Neural progenitor cell (in vitro differentiated cells): ENCODE results near the gene GPR143. TPM values are rescaled to one million over a fixed set of nuclear protein-coding genes. Genes with fewer than 3 reads are reported as not detected.

ENCODE experiments used
- DNase-seq: peaks from one replicate; pipeline ENCODE4 v3.0.0-alpha.2; 2016; ENCODE audit warnings: low spot score
- H2AFZ ChIP-seq: fragments of 200-600 bp; sonication (generic); replicated peaks from 2 replicates; pipeline ENCODE4 v1.6.1; 2016; ENCODE audit warnings: antibody characterized with exemption
- H3F3A ChIP-seq: fragments of 200-600 bp; sonication (generic); 2 replicates; pipeline ENCODE4 v1.6.1; 2016; ENCODE audit warnings: antibody characterized with exemption, low read depth
- H3K27ac ChIP-seq: fragments of 200-600 bp; sonication (generic); 2 replicates; pipeline ENCODE4 v1.5.1; 2016; ENCODE audit warnings: mild to moderate bottlenecking
- H3K27me3 ChIP-seq: fragments of 200-600 bp; sonication (generic); 2 replicates; pipeline ENCODE4 v1.6.1; 2016; ENCODE audit warnings: mild to moderate bottlenecking, moderate library complexity
- H3K36me3 ChIP-seq: fragments of 200-600 bp; sonication (generic); 2 replicates; pipeline ENCODE4 v1.5.1; 2016
- H3K4me1 ChIP-seq: fragments of 200-600 bp; sonication (generic); 2 replicates; pipeline ENCODE4 v1.6.1; 2016; ENCODE audit warnings: mixed run types
- H3K4me2 ChIP-seq: fragments of 200-600 bp; sonication (generic); 2 replicates; pipeline ENCODE4 v1.6.1; 2016
- H3K4me3 ChIP-seq: fragments of 200-600 bp; sonication (generic); 2 replicates; pipeline ENCODE4 v1.5.1; 2016
- H3K79me2 ChIP-seq: fragments of 200-600 bp; sonication (generic); 2 replicates; pipeline ENCODE4 v1.6.1; 2016; ENCODE audit warnings: low read depth
- H3K9ac ChIP-seq: fragments of 200-600 bp; sonication (generic); 2 replicates; pipeline ENCODE4 v1.6.1; 2016
- H3K9me3 ChIP-seq: fragments of 200-600 bp; sonication (generic); 2 replicates; pipeline ENCODE4 v1.5.1; 2016; ENCODE audit warnings: low read depth
- H4K20me1 ChIP-seq: fragments of 200-600 bp; sonication (generic); 2 replicates; pipeline ENCODE4 v1.6.1; 2016; ENCODE audit warnings: low read depth
- H3K27ac Mint-ChIP-seq: 3 replicates; pipeline ENCODE4 v1.8.0; 2021; ENCODE audit warnings: mixed read lengths
- H3K27me3 Mint-ChIP-seq: 2 replicates; pipeline ENCODE4 v1.8.0; 2022; ENCODE audit warnings: low read depth, mild to moderate bottlenecking, inconsistent platforms, moderate library complexity, mixed read lengths; ENCODE audit not compliant: insufficient read depth
- H3K36me3 Mint-ChIP-seq: 3 replicates; pipeline ENCODE4 v1.8.0; 2021; ENCODE audit warnings: mixed read lengths
- H3K4me1 Mint-ChIP-seq: 3 replicates; pipeline ENCODE4 v1.8.0; 2021; ENCODE audit warnings: mixed read lengths
- H3K4me3 Mint-ChIP-seq: 3 replicates; pipeline ENCODE4 v1.8.0; 2021; ENCODE audit warnings: mild to moderate bottlenecking, moderate library complexity, mixed read lengths
- H3K9me3 Mint-ChIP-seq: 3 replicates; pipeline ENCODE4 v1.8.0; 2020; ENCODE audit warnings: mixed read lengths
- EZH2 ChIP-seq: fragments of 200-600 bp; sonication (generic); IDR thresholded peaks from 2 replicates; pipeline ENCODE4 v1.6.1; 2017; ENCODE audit warnings: antibody characterized with exemption, mild to moderate bottlenecking, moderate library complexity
- EZH2phosphoT487 ChIP-seq: fragments of 200-600 bp; sonication (generic); IDR thresholded peaks from 2 replicates; pipeline ENCODE4 v1.6.1; 2017; ENCODE audit warnings: antibody characterized with exemption
- total RNA-seq: library from RNA; depleted of rRNA; stranded (reverse); fragments of >200 nt; gene quantifications from 2 replicates; pipeline ENCODE4 v1.2.3, GENCODE V29; 2015; ENCODE audit warnings: low replicate concordance
- TF ChIP-seq, protein P1 (sequence below): fragments of 200-600 bp; sonication (generic); IDR thresholded peaks from 2 replicates; pipeline ENCODE4 v1.5.1; 2017; ENCODE audit warnings: antibody characterized with exemption, mild to moderate bottlenecking

GPR143 gene
- total RNA-seq, 1 donor from 2014 or later, result 10.6 TPM

GRCh38 chrX:9797384-9798360, 32.0 kb upstream of the GPR143 start:
- no peak overlapping the region for H3K27ac Mint-ChIP-seq
- DNase-seq, result no peak
- no peak overlapping the region for H3K27ac ChIP-seq
- H4K20me1 ChIP-seq, result peaks cover 5% of the 10 kb centered on the region
- no peak overlapping the region for H3K9ac ChIP-seq
- H3K36me3 ChIP-seq, result no peaks in the 10 kb centered on the region
- H3K4me3 ChIP-seq, result no peak overlapping the region
- H2AFZ ChIP-seq, result no peak overlapping the region
- H3K4me3 Mint-ChIP-seq, result no peak overlapping the region
- H3K27me3 Mint-ChIP-seq, result peaks cover 9% of the 10 kb centered on the region
- peak overlapping the region; percentile 12 for H3K4me2 ChIP-seq
- H3K27me3 ChIP-seq, result no peaks in the 10 kb centered on the region
- H3K9me3 Mint-ChIP-seq, result peaks cover 55% of the 10 kb centered on the region
- H3K9me3 ChIP-seq, result peaks cover 13% of the 10 kb centered on the region
- peaks cover 6% of the 10 kb centered on the region for H3K4me1 ChIP-seq
- TF ChIP-seq EZH2 (no peak), EZH2phosphoT487 (no peak)
- TF ChIP-seq, protein P1, sequence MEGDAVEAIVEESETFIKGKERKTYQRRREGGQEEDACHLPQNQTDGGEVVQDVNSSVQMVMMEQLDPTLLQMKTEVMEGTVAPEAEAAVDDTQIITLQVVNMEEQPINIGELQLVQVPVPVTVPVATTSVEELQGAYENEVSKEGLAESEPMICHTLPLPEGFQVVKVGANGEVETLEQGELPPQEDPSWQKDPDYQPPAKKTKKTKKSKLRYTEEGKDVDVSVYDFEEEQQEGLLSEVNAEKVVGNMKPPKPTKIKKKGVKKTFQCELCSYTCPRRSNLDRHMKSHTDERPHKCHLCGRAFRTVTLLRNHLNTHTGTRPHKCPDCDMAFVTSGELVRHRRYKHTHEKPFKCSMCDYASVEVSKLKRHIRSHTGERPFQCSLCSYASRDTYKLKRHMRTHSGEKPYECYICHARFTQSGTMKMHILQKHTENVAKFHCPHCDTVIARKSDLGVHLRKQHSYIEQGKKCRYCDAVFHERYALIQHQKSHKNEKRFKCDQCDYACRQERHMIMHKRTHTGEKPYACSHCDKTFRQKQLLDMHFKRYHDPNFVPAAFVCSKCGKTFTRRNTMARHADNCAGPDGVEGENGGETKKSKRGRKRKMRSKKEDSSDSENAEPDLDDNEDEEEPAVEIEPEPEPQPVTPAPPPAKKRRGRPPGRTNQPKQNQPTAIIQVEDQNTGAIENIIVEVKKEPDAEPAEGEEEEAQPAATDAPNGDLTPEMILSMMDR, result no peak
- peaks cover 96% of the 10 kb centered on the region for H3K79me2 ChIP-seq
- peaks cover 24% of the 10 kb centered on the region for H3K36me3 Mint-ChIP-seq
- no peaks in the 10 kb centered on the region for H3F3A ChIP-seq
- H3K4me1 Mint-ChIP-seq, result no peaks in the 10 kb centered on the region

GRCh38 chrX:9794495-9794894, 28.8 kb upstream of the GPR143 start:
- H3K36me3 ChIP-seq, result no peaks in the 10 kb centered on the region
- H3K4me1 Mint-ChIP-seq, result peaks cover 7% of the 10 kb centered on the region

DNA sequence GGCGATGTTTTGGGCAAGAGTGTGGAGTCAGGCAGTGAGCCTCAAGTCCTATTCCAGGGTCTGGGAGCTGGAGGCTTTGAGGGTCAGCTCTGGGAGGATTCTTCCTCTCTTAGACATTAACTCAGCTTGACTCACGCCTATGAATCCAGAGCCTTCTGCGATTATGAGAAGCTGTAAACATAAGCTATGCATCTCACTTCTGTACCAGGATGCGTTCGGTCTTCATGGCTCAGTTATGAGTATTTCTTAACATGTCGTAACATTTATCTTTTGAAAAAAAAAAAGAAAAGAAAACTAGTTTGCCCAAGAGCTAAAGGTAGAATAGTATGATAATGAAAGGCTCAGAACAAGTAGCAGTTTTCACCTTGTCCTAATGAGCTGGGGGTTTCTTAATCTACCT, 25.2 kb upstream of the GPR143 start:
- no peak overlapping the region for H2AFZ ChIP-seq
- H3K9ac ChIP-seq, result no peak overlapping the region
- Mint-ChIP-seq H3K27me3 (peaks cover 16% of the 10 kb centered on the region), H3K36me3 (peaks cover 10% of the 10 kb centered on the region), H3K9me3 (peaks cover 24% of the 10 kb centered on the region), H3K4me3 (no peak overlapping the region), H3K27ac (no peak overlapping the region), H3K4me1 (peaks cover 27% of the 10 kb centered on the region)
- no peak overlapping the region for H3K4me3 ChIP-seq
- no peak overlapping the region for H3K4me2 ChIP-seq
- no peak overlapping the region for H3K27ac ChIP-seq
- DNase-seq, result no peak
- H4K20me1 ChIP-seq, result peaks cover 12% of the 10 kb centered on the region
- H3K36me3 ChIP-seq, result no peaks in the 10 kb centered on the region
- no peaks in the 10 kb centered on the region for H3F3A ChIP-seq
- peaks cover 8% of the 10 kb centered on the region for H3K9me3 ChIP-seq
- H3K79me2 ChIP-seq, result peaks cover 89% of the 10 kb centered on the region
- H3K4me1 ChIP-seq, result peaks cover 19% of the 10 kb centered on the region
- TF ChIP-seq, protein P1, result no peak
- no peak for TF ChIP-seq EZH2
- no peak for TF ChIP-seq EZH2phosphoT487
- no peaks in the 10 kb centered on the region for H3K27me3 ChIP-seq

More at GRCh38 chrX:9794495-9794894, 28.8 kb upstream of the GPR143 start:
- peaks cover 5% of the 10 kb centered on the region for H4K20me1 ChIP-seq
- no peak overlapping the region for H2AFZ ChIP-seq
- no peak overlapping the region for H3K9ac ChIP-seq
- H3K9me3 ChIP-seq, result peaks cover 9% of the 10 kb centered on the region
- TF ChIP-seq EZH2 (no peak), EZH2phosphoT487 (no peak)
- TF ChIP-seq, protein P1, result no peak
- no peak overlapping the region for H3K27ac ChIP-seq
- H3K27me3 Mint-ChIP-seq, result peaks cover 14% of the 10 kb centered on the region
- no peak overlapping the region for H3K4me3 ChIP-seq
- H3K9me3 Mint-ChIP-seq, result peaks cover 45% of the 10 kb centered on the region
- peaks cover 16% of the 10 kb centered on the region for H3K4me1 ChIP-seq
- no peak for DNase-seq
- peaks cover 15% of the 10 kb centered on the region for H3K36me3 Mint-ChIP-seq
- H3K79me2 ChIP-seq, result peaks cover 95% of the 10 kb centered on the region
- no peak overlapping the region for H3K27ac Mint-ChIP-seq
- no peak overlapping the region for H3K4me3 Mint-ChIP-seq
- no peaks in the 10 kb centered on the region for H3F3A ChIP-seq
- no peaks in the 10 kb centered on the region for H3K27me3 ChIP-seq
- no peak overlapping the region for H3K4me2 ChIP-seq
